Upper lobe of left lung (tissue), 4 donors: ENCODE data around the gene ATOH7.

Experiments
- POLR2AphosphoS5 ChIP-seq, 2 donors: sonication (generic); formaldehyde crosslinking; IDR thresholded peaks; one replicate each; pipeline ENCODE4 v1.5.1; 2017; ENCODE audit warnings: antibody characterized with exemption in 2 of 2
- TF ChIP-seq, protein P1 (sequence below), 6 experiments: fragments of 450-650 bp in 4 of 6; fragments of 200-600 bp in 2 of 6; sonication (generic) in 2 of 6; IDR thresholded peaks; one replicate each; pipeline ENCODE4 v1.5.1; 2016 to 2019; ENCODE audit warnings: antibody characterized with exemption in 6 of 6

DNA sequence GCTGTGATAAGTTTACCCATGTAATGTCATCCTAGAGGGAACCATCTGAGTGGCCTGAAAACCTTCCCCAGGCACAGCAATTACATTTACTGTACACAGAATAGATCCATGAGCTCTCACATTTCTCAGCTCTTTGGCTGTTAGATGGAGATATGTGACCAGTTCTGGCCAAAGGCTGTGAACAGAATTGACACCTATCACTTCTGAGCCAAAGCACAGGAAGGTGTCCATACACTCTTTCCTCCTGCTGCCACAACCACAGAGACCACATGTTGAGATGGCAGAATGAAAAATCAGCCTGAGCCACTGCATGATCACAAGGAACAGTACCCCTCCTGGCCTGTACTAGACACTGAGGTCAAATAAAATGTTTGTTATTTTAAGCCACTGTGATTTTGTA is 44.3 kb upstream of the ATOH7 start:
- TF ChIP-seq, protein P1, sequence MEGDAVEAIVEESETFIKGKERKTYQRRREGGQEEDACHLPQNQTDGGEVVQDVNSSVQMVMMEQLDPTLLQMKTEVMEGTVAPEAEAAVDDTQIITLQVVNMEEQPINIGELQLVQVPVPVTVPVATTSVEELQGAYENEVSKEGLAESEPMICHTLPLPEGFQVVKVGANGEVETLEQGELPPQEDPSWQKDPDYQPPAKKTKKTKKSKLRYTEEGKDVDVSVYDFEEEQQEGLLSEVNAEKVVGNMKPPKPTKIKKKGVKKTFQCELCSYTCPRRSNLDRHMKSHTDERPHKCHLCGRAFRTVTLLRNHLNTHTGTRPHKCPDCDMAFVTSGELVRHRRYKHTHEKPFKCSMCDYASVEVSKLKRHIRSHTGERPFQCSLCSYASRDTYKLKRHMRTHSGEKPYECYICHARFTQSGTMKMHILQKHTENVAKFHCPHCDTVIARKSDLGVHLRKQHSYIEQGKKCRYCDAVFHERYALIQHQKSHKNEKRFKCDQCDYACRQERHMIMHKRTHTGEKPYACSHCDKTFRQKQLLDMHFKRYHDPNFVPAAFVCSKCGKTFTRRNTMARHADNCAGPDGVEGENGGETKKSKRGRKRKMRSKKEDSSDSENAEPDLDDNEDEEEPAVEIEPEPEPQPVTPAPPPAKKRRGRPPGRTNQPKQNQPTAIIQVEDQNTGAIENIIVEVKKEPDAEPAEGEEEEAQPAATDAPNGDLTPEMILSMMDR (IDR thresholded peaks at IDR 0.05) = no peak
- no peak for TF ChIP-seq POLR2AphosphoS5 (IDR thresholded peaks at IDR 0.05)
